ENCODE data around the gene CHAT.
A peak's percentile ranks its signal among the peaks of the same experiment; 100 is the strongest.

Gene CHAT

DNA sequence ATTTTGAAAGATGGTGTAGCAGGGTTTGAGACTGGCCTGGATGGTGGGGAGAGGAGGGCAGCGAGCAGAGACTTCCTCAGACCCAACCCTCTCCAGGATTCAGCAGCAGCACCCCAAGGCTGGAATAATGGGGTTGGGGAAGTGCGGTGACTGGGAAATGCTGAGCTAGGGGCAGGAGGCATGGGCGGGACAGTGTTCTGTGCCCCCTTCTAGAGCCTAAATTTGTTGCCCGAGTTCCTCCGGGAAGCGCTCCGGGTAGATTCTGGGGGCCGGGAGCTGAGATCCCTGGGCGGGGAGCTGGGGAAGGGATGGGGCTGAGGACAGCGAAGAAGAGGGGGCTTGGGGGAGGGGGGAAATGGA, at the start of gene CHAT:
CHAT (plus strand) TSS at position 156 of the 360 bp plus-strand sequence; CDS start at position 309, 153 bp downstream.
- no peak for ATAC-seq

DNA sequence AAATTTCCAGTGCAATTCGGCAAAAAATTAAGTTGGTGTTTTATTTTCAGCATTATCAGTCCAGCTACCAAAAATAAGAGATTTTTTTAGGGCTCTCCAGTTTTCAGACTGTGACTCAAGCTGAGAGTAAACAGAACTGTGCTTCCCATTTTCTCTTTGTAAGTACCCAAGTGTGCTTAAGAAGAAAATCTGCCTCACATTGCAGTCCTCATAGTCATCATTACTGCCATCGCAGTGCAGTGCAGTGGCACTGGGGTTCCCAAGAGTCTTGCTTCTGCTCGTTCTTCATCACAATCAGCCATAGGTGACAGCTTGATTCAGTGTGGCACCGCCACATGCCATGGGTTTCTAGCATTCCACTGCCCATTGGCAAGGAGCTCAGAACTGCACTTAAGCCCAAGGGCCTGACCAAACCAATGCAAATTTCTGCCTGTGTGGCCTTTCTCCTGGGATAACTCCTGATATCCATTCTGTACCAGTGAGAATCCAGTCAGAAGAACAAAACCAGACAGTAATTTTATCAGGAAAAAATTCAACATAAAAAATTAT, 49.3 kb upstream of the CHAT start:
- ATAC-seq, result no peak

DNA sequence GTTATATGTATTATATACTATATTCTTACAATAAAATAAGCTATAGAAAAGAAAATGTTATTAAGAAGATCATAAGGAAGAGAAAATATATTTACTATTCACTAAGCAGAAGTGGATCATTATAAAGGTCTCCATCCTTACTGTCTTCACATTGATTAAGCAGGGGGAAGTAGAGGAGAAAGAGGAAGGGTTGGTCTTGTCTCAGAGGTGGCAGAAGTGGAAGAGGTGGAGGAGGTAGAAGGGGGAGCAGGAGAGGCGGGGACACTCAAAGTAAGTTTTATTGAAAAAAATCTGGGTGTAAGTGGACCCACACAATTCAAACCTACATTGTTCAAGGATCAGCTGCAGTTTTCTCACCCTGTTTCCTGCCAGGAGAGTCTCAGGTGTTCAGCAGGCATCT, 46.0 kb upstream of the CHAT start:
- ATAC-seq, result no peak

DNA sequence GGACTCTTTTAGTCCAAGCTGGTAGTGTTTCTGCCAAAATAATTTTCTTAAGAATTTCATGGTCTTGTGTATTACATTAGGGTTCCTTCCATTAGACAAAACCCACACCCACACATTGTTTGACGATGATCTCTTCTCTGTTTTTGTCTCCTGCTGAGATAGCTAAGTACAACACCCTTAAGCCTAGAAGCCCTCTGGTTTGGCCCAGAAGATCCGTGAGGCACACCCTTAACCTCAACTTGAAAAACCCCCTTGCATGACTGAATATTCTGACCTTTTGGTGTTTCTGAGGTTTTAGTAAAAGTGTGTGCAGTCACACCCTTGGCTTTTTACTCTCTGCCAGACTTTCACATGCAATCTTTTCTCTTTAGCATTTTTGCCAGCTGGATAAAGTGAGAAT, 45.6 kb upstream of the CHAT start:
- peak; percentile 25 to 49 for ATAC-seq

DNA sequence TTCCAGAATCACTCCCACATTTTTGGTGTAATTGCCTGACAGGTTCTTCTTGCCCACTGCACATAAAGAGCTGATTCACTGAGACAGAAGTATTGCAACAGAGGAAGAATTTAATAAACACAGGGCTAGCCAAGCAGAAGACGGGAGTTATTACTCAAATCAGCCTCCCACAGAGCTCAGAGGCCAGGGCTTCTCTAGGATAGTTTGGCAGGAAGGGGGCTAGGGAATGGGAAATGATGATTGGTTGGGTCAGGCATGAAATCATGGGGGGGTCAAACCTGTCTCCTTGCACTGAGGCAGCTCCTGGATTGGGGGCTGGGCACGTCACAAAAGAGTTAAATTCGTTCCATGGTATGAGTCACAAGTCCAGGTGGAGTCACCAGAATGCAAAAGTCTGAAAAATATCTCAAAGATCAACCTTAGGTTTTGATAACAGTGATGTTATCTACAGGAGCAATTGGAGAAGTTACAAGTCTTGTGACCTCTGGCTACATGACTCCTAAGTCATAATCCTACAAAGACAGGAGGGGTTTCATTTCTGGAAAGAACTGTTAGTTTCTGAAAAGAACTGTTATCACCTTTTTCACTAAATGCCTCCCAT, 44.7 kb upstream of the CHAT start:
- ATAC-seq, result no peak

DNA sequence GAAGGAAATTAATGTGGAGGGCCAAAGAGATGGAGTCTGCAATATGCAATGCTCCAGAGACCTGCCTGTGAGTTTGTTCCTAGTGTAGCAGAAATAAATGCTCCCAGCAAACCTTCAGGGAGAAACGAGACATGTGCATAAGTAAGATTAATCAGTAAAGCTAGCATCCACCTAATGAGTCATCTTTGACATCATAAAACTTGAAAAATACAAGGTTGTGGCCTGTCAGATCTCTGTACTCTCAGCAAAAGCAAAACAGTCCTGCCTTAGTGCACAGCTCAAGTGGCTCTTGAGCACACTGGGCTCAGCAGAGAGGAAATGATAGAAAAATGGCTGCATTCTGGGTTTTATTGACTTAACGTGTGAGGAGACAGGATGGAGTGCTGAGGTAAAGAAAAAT, 42.4 kb upstream of the CHAT start:
- ATAC-seq, result no peak

DNA sequence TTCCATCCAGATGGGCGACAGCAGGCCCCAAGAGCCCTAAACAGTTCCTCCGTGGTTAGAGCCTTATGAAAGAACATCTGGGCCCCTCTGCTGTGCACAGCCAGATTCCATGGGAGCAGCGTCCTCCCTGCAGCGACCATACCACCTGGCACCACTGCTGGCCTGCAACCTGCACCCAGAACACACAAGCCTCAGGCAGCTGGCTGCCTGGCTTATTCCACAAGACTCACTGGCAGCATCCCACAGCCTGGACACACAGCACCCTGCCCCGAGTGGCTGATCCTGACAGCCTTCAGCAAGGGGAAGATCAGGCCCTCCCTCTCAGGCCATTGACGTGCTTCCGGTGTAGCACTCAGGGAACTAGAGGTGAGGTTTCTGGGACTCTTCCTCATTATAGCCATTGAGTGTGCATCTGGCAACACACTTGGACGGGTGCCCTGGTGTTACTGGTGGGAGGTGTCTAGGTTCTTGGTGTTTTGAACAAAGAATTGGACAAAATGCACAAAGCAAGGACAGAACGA, 41.2 kb upstream of the CHAT start:
- ATAC-seq, result no peak

DNA sequence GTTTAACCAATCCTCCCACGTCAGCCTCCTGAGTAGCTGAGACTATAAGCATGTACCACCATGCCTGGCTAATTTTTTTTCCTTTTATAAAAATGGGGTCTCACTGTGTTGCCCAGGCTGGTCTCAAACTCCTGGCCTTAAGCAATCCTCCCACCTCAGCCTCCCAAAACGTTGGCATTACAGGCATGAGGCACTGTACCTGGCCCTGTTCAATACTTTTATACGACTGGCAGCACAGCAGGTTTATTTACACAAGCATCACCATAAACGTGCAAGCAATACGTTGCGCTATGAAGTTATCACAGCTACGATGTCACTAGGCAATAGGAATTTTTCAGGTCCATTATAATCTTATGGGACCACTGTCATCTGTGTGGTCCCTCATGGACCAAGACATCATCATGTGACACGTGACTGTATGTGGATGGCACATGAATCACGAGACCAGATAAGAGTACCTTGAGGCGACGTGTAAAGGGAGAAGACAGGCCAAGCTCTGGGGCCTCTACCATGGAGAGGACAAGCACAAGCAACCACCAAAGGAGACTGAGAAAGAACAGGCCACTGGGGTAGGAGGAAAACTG, 38.3 kb upstream of the CHAT start:
- no peak for ATAC-seq

DNA sequence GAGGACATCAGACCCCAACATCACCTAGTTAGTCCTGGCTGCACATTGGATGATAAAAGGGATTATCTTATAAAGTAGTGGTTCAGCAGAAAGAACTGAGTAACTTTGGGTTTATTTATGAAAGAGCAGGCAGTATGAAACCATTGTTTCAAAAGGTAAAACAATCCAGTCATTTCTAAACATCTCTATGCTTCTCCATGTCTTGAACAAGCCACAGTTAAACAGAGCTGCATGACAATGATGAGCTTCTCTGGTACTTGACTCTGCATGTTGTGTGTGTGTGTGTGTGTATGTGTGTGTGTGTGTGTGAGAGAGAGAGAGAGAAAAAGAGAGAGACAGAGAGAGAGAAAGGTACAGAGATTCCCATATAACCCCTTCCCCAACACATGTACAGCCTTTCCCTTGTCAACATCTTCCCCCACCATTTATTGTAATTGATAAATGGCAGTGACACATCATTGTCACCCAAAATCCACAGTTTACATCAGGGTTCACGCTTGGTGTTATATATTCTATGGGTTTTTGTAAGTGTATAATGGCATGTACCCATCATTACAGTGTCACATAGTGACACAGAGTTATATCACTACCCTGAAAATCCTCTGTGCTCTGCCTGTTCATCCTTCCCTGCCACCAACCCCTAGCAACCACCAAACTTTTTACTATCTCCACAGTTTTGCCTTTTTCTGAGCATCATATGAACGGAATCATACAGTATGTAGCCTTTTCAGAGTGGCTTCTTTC, 36.5 kb upstream of the CHAT start:
- no peak for ATAC-seq

DNA sequence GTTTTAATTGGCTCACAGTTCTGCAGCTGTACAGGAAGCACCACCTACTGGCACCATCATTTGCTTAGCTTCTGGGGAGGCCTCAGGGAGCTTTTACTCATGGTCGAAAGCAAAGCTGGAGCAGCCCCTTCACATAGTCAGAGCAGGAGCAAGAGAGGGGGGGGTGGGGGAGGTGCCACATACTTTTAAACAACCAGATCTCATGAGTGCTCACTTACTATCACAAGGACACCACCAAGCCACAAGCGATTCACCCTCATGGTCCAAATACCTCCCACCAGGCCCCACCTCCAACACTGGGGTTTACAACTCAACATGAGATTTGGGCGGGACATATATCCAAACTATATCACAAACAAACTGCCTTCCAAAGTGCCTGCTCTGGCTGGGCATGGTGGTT, 35.4 kb upstream of the CHAT start:
- no peak for ATAC-seq

DNA sequence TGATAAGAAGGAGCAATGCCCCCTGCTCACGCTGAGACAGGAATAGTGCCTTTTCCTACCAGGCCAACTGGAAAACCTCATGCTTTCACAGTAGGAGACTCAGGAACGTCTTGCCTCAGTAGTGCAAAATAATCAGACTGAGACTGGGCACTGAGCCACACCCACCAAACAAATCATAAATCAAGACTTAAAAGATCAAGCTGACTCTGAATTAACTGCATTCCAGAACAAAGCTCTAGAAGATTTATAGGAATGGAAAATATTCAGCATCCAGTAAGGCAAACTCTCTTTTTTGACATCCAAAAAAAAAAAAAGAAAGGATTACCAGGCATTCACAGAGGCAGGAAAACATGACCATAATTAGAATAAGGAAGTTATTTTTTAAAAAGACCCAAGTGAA, 34.2 kb upstream of the CHAT start:
- ATAC-seq, result no peak

DNA sequence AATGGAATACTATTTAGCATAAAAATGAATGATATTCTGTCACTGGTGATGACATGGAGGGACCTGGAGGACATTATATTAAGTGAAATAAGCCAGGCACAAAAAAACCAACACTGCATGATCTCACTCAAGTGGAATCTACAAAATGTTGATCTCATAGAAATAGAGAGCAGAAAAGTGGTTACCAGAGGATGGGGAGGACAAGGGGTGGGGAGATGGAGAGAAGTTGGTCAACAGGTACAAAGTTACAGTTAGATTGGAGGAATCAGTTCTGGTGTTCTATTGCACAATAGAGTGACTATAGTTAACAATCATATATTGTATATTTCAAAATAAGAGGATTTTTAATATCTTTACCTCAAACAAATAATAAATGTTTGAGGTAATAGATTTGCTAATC, 28.4 kb upstream of the CHAT start:
- ATAC-seq, result no peak

DNA sequence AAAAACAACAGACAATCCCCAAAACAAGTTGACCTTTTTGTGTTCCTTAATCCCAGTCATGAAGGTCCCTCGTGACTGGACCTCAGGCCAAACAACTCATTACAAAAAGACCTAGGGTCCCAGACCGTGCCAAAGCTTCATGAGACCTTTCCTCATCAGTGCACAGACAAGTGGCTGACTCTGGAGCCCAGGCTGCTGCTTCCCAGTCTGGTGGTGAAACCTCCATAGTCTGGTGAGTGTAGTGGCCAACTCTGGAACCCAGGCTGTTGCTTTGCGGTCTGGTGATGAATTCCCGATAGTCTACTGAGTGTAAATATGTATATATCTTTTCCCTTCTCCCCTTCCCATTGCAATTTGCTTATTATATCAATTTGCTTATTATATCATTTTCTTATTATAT, 25.9 kb upstream of the CHAT start:
- ATAC-seq, result no peak

DNA sequence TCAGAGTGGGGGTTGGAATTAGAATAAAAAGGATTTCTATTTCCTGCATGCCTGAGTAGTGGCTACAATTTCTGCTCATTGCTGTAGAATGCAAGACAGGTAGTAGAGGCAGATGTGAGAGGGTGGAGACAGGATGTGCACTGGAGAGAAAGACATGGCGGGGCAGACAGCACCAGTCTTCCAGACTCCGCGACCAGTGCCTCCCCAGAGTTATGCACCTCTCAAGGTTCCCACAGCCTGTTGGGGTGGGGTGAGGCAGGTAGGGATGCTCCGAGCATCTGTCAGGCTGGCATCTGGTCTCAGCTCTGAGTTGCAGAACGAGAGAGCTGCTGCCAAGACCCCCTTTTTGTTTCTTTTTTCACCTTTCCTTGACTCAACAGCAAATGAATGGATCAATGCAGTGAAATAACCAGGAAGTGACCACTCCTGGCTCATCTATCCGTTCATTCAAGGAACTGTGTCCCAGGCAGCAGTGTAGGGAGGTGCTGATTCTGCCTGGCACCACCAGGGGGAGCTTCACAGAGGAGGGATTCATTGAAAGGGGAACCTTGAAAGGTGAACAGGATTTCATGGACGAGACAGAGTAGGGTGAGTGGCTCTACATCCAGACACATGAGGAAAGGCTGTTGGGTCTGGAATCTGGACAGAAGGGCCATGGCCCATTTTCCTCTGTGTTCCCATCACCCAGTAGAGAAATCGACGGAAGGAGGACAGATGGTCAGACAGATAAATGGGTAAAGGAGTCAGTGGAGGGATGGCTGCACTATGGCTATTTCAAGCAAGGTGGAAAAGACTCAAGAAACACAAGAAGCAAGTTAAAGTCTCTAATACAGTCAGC, 20.9 kb upstream of the CHAT start:
- peak; percentile 58 to 61 for ATAC-seq

DNA sequence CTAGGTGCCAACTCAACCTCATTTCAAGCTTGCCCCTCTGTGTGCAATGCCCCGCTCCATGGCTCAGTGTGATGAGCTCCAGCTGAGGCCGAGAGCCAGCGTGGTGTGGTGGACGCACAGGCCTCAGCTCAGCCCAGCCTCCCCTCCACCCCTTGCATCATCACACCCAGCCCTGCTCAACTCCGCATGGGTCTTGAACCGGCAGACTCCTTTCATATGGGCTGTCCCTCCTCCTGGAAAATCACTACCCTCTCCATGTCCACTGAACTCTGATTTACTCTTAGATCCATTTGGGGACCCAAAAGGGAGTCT, 20.3 kb upstream of the CHAT start:
- ATAC-seq, result no peak

DNA sequence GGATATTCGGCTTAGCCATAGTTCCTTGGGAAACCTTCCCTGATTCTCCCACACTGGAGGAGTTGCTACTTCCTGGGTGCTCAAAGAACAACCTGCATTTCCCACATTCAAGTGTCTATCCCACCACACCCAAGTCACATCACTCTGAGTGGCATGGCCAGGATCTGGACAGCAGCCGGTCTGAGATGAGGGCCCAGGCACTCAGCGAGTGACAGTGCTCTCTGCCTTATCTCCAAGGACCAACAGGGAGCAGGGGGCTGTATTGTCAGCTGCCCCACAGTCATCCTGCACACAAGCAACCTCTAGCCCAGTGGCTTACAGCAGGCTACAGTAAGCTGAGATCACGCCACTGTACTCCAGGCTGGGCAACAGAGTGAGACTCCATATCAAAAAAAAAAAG, 19.8 kb upstream of the CHAT start:
- ATAC-seq, result no peak

DNA sequence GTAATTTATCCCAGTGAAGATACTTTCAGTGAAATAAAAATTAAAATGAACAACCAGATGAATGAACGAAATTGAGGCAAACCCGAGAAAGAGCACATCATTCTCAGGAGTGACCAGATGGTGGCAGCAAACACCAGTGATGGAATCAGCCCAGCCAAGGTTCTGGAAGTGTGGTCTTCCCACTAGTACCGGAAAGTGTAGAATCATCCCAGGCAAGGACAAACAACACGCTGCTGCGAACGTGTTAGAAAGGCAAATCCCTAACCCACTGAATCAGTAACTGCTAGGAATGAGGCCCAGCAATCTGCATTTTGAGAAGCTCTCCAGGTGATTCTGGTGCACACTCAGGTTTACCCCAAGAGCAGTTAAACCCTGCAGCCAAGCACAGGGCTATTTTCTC, 19.2 kb upstream of the CHAT start:
- no peak for ATAC-seq

DNA sequence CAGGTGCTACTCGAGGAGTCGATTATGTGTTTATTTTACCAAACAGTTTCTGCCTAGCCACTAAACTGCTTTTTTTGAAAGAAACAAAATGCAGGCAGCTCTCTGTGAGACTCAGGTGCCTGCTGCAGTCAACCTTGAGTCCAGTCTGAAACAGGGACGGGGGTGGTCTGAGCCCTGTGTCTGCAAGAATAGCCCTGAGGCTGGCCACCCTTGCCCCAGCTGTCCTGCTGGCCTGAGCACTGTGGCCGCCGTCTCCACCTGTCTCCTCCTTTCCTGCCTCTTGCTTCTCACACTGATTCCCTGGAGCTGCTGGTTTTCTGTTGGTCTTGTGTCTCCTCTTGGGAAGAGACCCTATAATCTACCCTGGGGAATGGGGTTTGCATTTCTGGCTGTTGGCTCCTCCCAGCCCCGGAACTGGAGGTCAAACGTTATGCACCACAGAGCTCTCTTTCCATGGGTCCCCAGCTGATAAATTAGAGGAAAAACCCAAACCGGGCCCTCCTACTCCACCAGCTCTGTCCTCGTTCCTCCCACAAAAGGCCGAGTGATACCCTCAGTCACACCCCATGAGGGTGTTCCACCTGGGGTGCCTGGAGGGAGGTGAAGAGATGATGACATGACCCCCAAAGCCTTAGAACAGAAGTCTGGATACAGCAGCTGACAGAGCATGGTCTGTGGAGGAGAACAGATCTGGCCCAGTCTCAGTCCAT, 18.7 kb upstream of the CHAT start:
- ATAC-seq, result no peak

DNA sequence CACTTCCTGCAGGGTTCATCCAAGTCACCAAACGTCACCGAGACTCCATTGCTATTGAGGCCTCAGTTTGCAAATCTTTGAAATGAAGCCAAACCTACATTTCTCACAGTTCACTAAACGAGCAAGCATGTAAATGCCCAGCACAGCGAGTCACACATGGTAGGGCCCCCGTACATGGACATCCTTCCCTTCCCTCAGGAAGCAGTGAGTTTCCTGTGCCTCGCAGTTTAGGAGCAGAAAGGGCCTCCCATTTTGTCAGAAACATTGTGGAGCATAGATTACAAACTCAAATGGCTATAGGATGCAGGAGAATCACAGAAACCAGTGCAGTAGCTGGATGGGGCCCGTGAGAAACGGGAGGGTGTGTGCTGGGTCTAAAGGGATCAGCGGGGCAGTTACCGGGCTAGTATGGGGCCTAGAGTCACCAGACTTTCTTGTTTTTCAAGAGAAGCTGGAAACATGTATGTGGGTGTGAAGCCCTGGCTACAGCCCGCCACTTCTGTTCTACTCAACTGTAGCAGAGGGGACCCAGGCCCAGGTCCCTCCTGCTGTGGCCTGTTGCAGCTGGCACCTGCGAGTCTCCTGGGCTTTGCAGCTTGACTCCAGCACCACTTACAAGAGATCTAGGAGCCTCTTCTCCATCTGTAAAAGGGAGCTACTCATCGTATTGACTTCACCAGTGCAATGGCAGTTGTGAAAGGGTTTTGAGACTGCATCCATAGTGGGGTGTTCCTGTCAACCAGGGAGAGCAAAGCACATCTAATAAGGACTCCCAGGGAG, 17.9 kb upstream of the CHAT start:
- no peak for ATAC-seq

DNA sequence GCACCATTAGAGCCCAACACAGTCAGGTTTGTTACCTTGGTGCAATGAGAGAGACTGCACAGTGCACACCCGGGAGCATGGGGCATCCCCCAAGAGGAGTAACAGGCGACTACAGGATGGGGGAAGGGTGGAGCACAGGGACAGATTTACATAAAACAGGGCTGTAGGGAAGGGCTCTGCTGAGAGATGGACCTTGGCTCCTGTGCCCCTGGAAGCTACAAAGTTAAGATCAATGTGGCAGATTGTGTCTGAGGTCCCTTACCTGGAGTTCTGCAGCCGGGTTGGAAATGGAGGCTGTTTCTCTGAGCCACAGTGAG, 17.4 kb upstream of the CHAT start:
- no peak for ATAC-seq

DNA sequence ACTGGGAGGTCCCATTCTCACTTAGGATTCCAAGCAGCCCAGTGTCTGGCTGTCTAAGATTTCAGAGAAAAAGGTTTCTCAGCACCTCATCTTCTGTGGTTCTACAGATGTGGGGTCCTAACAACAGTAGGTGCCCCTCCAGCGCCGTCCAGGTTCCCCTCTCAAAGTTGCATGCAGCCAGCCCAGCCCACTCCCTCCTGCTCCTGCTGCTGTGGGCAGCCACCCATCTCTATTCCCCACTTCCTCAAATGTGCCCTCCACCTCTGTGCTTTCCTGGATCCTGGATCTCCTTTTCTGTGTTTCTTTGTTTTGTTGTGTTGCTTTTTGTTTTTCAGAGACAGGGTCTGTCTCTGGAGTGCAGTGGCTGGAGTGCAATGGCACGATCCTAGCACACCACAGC, 17.0 kb upstream of the CHAT start:
- ATAC-seq, result no peak
